HG03060 (cell line): ENCODE measurements around the gene SLC37A1.

ENCODE experiments used
- ATAC-seq: cut with Tn5 transposase; IDR thresholded peaks from one replicate; pipeline ENCODE4 v1.9.1; 2021; ENCODE audit warnings: low read depth, moderate number of reproducible peaks; ENCODE audit not compliant: unreplicated experiment

The SLC37A1 gene

GRCh38 chr21:42540396-42540795 lies 26.7 kb downstream of the SLC37A1 start:
- no peak for ATAC-seq

- ATAC-seq: no peak
These were observed 27.5 kb downstream of the SLC37A1 start for GRCh38 chr21:42541174-42541573.

DNA sequence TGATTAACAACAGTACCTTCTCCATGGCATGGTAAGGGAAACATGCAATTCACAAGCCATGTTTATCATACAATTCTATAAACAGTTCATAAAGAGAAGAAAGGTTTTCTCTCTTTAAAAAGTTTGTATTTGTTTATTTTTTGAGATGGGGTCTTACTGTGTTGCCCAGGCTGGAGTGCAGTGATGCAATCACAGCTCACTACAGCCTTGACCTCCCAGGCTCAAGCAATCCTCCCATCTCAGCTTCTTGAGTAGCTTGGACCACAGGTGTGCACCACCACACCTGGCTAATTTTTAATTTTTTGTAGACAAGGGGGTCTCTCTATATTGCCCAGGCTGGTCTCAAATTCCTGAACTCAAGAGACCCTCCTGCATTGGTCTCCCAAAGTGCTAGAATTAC lies 28.0 kb downstream of the SLC37A1 start:
- no peak for ATAC-seq

- ATAC-seq: no peak
These were observed 28.5 kb downstream of the SLC37A1 start for GRCh38 chr21:42542196-42542595.

DNA sequence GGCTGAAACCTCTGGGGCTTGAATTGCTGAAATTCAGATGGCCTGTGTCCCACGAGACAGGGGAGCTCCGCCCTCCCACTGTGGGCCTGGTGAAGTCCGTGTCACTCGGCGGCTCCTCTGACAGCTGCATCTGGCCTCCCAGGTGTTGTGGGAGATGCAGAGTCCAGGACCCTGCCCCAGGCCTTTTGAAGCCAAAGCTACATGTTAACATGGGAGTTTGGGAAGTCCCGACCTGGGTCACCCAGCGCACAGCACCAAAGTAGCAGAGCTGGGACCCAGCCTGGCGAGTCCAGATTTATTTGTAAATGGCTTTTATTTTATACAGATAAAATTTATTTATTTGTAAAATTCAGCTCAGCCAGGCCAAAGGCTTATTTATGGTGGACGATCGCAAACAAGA lies 28.9 kb downstream of the SLC37A1 start:
- ATAC-seq: no peak

DNA sequence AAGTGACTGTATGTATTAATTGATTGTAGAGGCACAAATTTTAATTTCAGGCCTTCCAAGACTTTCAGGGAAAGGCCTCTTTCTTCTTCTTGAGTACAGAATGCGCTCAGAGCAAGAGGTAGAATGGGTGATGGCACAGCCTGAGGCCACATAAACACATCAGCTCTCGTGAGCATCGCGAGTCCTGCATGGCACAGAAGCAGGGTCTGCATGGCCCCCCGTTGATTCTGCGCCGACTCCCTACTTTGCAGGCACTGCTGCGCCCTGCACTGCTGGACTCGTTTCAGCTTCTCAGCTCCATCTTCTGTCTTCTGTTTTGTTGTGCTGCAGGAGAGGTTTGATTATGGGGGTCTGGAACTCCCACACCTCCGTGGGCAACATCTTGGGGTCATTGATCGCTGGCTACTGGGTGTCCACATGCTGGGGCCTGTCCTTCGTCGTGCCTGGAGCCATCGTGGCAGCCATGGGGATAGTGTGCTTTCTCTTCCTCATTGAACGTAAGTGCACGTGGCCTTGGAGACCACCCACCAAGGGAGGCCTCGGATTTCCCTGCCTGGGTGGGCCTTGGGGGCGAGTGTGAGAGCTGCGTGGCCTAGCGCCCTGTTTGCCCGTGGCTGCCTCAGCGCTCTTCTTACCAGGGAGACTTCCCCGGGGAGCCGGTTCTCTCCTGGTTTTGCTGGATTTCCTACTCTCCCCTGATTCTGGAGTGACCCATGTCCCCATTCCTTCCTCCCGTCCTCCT lies 29.6 kb downstream of the SLC37A1 start:
- no peak for ATAC-seq

- ATAC-seq: no peak
These were observed 30.9 kb downstream of the SLC37A1 start for GRCh38 chr21:42544544-42544943.

- no peak for ATAC-seq
These were observed 31.7 kb downstream of the SLC37A1 start for GRCh38 chr21:42545317-42545716.

- no peak for ATAC-seq
These were observed 32.1 kb downstream of the SLC37A1 start for GRCh38 chr21:42545745-42546144.

GRCh38 chr21:42546433-42546832 lies 32.8 kb downstream of the SLC37A1 start:
- no peak for ATAC-seq

DNA sequence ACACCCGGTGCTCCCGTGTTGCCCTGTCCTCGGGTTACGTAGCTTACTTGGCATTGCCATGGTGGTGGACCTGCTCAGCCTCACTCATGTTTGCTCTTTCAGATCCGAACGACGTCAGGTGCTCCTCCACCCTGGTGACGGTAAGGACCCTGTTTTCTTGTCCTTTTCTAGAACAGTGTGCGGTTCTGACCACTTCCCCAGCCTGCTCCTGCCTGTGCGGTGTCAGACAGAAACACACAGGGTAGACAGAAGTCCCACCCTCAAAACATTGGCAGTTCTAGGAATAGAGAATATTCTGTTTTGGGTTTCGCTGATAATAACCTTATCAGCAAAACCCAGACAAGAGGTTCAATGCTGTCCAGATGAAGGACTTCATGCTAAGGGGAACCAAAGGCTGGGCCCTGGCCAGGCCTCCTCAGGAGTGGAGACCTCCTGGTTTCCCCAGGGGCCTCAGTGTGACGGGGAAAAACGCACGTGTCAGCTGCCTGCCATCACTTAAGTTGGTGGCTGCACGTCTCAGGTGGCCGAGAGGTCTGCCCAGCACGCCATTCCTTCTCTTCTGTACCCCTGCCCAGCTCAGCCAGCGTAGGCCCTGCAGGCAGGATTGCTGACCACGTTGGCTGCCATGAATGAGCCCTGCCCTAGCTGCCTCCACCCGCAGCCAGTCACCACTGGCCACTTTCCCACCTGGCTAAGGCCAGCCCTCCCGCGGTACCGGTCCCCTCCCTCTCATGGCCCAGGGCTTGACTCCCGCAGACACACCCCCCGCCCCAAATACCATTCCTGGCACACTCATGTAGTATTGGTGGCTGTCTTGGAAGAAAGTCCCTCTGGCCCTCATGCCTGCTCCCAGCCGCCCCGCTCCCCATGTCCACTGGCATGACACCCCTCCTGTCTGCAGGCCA lies 33.6 kb downstream of the SLC37A1 start:
- no peak for ATAC-seq

- ATAC-seq: no peak
These were observed 34.3 kb downstream of the SLC37A1 start for GRCh38 chr21:42547906-42548365.

DNA sequence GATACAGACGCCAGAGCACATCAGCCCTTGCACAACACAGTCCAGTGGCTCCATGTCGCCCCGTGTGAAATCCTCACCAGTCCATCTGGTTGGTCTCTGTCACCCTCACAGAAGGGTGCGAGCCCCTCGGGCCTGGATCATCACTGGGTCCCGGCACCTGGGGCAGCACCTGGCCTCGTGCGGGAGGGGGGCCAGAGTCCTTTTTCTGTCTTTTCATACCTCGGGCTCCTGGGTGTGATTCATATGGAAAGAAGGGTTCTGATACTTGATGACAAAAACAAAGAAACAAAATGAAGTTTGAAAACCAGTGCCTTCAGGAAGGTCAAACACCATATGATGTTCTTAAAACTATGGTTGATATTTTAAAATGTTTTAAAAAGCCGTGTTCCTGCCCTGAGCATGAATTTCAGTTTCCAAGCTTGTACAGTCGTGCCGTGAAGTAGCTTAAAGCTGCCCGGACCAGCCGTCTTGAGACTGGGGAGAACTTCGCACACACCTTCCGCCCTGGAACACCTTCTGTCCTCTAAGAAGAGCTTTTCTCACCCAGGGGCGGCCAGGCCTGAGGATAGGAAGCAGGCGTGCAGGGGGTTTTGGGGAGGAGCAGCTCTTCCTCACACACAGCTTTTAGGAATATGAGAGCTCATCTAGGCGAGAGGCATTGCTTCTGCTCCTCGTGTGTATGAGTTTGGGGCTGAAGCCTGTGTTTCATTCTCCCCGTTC lies 35.2 kb downstream of the SLC37A1 start:
- no peak for ATAC-seq

DNA sequence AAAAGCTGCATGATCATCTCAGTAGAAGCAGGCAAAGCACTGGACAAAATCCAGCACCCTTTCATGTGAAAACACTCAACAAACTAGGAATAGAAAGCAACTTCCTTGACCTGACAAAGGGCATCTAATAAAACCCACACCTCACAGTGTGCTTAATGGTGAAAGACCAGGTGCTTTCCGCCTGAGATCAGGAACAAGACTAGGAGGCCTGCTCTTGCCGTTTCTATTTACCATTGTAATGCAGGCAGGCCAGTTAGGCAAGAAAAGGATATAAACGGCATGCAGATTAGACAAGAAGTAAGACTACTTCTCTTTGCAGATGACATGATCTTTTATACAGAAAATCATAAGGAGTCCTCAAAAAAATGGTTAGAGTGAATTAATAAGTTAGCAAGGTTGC lies 37.2 kb downstream of the SLC37A1 start:
- ATAC-seq: no peak

- ATAC-seq: no peak
These were observed 39.0 kb downstream of the SLC37A1 start for GRCh38 chr21:42552407-42553336.

GRCh38 chr21:42553435-42553834 lies 39.8 kb downstream of the SLC37A1 start:
- no peak for ATAC-seq

DNA sequence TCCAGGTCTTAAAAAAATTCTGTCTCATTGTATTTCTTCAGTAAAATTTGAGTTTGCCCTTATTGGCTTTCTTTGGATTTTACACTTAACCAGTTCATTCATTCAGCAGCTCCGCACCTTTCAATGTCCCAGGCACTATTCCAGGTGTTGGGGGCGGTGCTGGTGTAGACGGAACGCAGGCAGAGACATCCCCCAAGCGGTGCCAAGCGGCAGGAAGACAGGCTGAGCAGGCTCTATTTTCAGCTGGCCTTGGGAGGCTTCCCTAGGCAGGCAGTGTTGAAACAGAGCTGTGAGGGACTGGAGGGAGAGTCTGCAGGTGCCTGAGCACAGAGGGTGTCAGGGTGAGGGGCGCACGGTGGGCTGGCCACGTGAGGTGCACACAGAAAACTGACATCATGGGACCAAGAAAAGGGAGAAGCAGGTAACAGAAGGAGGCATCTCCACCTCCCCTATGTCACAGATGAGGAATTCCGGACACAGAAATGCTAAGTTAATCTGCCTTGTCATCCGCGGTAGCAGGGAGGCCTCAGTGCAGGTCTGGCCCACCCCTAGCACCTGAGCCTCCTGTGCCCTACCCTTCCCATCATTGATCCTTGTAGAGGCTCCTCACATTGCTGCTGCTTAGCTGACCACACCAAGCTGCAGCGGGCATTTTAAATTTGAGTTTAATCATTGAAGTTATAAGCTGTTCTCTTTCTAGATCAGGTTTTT lies 40.8 kb downstream of the SLC37A1 start:
- no peak for ATAC-seq

DNA sequence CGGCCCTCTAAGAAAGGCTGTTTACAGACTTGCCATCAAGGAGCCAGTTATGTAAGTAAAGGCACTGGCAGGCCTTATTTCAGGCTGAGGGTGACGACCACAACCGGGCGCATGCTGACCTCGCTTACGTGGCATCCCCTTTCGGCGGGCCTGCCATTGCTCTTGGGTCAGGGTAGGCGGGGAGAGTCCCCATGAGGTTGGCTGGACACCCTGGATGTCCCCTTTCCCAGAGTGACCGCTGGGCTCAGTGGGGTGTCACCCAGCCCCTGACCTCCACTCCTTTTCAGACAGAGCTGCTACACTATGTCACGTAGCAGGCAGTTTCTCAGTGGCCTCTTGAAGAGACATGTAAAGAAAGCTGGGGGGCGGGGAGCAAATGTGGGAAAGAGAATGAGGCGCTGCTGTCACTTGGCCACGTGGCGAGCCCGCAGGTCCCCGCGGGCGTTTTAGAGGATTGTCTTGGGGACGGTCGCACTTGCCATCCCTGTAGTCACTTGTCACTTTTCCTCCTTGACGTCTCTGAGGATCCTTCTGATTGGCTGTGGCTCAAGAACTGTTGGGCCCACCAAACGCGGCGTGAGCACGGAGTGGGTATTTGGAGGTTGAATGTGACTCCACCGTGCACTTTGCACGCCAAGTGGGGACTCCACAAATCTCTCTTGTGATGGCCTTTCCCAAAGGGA lies 42.2 kb downstream of the SLC37A1 start:
- ATAC-seq: no peak

DNA sequence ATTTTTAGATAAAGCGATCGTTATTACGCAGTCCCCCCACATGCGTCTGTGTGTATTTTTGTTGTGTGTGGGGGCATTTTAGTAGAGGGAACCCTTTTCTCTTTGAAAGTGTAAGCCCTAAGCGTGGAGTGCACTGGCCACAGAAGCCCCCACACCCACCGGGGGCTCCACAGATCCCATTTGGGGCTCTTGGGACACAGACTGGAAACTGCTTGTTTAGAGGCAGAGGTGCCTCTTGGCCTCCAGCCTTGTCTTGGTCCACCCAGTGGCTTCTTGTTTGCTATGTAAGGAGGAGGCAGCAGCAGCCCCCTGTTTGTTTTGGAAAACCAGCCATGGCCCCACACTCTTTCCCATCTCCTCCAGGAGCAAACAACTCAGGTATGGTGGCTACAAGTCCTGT lies 42.8 kb downstream of the SLC37A1 start:
- ATAC-seq: no peak
